H1 (cell line): ENCODE data around the gene CYTIP. TPM values are rescaled to one million over a fixed set of nuclear protein-coding genes. Genes with fewer than 3 reads are reported as not detected.

Source experiments
- CEBPB ChIP-seq: IDR thresholded peaks from 2 replicates; pipeline ENCODE4 v1.6.1; 2012; ENCODE audit warnings: low read depth, low read length
- JUND ChIP-seq: IDR thresholded peaks from 2 replicates; pipeline ENCODE4 v1.6.1; 2011; ENCODE audit warnings: mild to moderate bottlenecking, improper control_type of control experiment, low read length
- POLR2A ChIP-seq, 2 experiments: IDR thresholded peaks; 1 replicate in 1 of 2; 2 replicates in 1 of 2; pipeline ENCODE4 v1.6.1; 2011; ENCODE audit warnings: low read depth in 2 of 2, low read length in 2 of 2, mild to moderate bottlenecking in 2 of 2; ENCODE audit errors: control extremely low read depth in 1 of 2
- POU5F1 ChIP-seq: IDR thresholded peaks from 2 replicates; pipeline ENCODE4 v1.6.1; 2011; ENCODE audit warnings: low read depth, mild to moderate bottlenecking, low read length, moderate library complexity
- SIRT6 ChIP-seq: IDR thresholded peaks from one replicate; pipeline ENCODE4 v1.7.1; 2012; ENCODE audit warnings: low read length, inconsistent platforms
- SP4 ChIP-seq: IDR thresholded peaks from 2 replicates; pipeline ENCODE4 v1.6.1; 2012; ENCODE audit warnings: low read length, inconsistent platforms
- TCF12 ChIP-seq: IDR thresholded peaks from 2 replicates; pipeline ENCODE4 v1.6.1; 2011; ENCODE audit warnings: low read depth, mild to moderate bottlenecking, low read length
- polyA plus RNA-seq, 7 experiments: library from polyadenylated mRNA; depleted of rRNA in 3 of 7; stranded (reverse) in 5 of 7; unstranded in 2 of 7; fragments of >200 nt in 5 of 7; fragments of 200-250 nt in 2 of 7; gene quantifications; 1 replicate in 5 of 7; 2 replicates in 1 of 7; 4 replicates in 1 of 7; pipeline versions ENCODE4 v1.2.1 to v1.2.3, GENCODE V29; 2011 to 2013; ENCODE audit warnings: missing spikeins in 2 of 7, mixed read lengths in 2 of 7
- total RNA-seq: library from RNA; stranded (reverse); fragmentation: NEBNext Ultra II Directional; extraction: Animal tissue kit (Norgen Biotek cat#: 25700); gene quantifications from 2 replicates; pipeline ENCODE4 v1.2.1, GENCODE V29; 2021
- TF ChIP-seq, protein P1 (sequence below): fragments of 300-600 bp; sonication (generic); IDR thresholded peaks from 2 replicates; pipeline ENCODE4 v1.7.1; 2012; ENCODE audit warnings: low read length, moderate library complexity, mild to moderate bottlenecking, inconsistent platforms; ENCODE audit not compliant: insufficient replicate concordance

The CYTIP gene
- total and polyA plus RNA-seq, 2 of the 8 experiments (the other 6 are each of a cell fraction or from before 2014, with no cell fraction given) = 0.12 TPM; not detected in 1

- TF ChIP-seq POLR2A (IDR thresholded peaks at IDR 0.05; ENCODE audit: control extremely low read depth in 1 of 2, low read depth in 2 of 2, low read length in 2 of 2) = no peak
- TF ChIP-seq CEBPB = no peak
- no peak for TF ChIP-seq SP4
- TF ChIP-seq POU5F1 = no peak
- TF ChIP-seq, protein P1, sequence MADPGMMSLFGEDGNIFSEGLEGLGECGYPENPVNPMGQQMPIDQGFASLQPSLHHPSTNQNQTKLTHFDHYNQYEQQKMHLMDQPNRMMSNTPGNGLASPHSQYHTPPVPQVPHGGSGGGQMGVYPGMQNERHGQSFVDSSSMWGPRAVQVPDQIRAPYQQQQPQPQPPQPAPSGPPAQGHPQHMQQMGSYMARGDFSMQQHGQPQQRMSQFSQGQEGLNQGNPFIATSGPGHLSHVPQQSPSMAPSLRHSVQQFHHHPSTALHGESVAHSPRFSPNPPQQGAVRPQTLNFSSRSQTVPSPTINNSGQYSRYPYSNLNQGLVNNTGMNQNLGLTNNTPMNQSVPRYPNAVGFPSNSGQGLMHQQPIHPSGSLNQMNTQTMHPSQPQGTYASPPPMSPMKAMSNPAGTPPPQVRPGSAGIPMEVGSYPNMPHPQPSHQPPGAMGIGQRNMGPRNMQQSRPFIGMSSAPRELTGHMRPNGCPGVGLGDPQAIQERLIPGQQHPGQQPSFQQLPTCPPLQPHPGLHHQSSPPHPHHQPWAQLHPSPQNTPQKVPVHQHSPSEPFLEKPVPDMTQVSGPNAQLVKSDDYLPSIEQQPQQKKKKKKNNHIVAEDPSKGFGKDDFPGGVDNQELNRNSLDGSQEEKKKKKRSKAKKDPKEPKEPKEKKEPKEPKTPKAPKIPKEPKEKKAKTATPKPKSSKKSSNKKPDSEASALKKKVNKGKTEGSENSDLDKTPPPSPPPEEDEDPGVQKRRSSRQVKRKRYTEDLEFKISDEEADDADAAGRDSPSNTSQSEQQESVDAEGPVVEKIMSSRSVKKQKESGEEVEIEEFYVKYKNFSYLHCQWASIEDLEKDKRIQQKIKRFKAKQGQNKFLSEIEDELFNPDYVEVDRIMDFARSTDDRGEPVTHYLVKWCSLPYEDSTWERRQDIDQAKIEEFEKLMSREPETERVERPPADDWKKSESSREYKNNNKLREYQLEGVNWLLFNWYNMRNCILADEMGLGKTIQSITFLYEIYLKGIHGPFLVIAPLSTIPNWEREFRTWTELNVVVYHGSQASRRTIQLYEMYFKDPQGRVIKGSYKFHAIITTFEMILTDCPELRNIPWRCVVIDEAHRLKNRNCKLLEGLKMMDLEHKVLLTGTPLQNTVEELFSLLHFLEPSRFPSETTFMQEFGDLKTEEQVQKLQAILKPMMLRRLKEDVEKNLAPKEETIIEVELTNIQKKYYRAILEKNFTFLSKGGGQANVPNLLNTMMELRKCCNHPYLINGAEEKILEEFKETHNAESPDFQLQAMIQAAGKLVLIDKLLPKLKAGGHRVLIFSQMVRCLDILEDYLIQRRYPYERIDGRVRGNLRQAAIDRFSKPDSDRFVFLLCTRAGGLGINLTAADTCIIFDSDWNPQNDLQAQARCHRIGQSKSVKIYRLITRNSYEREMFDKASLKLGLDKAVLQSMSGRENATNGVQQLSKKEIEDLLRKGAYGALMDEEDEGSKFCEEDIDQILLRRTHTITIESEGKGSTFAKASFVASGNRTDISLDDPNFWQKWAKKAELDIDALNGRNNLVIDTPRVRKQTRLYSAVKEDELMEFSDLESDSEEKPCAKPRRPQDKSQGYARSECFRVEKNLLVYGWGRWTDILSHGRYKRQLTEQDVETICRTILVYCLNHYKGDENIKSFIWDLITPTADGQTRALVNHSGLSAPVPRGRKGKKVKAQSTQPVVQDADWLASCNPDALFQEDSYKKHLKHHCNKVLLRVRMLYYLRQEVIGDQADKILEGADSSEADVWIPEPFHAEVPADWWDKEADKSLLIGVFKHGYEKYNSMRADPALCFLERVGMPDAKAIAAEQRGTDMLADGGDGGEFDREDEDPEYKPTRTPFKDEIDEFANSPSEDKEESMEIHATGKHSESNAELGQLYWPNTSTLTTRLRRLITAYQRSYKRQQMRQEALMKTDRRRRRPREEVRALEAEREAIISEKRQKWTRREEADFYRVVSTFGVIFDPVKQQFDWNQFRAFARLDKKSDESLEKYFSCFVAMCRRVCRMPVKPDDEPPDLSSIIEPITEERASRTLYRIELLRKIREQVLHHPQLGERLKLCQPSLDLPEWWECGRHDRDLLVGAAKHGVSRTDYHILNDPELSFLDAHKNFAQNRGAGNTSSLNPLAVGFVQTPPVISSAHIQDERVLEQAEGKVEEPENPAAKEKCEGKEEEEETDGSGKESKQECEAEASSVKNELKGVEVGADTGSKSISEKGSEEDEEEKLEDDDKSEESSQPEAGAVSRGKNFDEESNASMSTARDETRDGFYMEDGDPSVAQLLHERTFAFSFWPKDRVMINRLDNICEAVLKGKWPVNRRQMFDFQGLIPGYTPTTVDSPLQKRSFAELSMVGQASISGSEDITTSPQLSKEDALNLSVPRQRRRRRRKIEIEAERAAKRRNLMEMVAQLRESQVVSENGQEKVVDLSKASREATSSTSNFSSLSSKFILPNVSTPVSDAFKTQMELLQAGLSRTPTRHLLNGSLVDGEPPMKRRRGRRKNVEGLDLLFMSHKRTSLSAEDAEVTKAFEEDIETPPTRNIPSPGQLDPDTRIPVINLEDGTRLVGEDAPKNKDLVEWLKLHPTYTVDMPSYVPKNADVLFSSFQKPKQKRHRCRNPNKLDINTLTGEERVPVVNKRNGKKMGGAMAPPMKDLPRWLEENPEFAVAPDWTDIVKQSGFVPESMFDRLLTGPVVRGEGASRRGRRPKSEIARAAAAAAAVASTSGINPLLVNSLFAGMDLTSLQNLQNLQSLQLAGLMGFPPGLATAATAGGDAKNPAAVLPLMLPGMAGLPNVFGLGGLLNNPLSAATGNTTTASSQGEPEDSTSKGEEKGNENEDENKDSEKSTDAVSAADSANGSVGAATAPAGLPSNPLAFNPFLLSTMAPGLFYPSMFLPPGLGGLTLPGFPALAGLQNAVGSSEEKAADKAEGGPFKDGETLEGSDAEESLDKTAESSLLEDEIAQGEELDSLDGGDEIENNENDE = no peak
- TF ChIP-seq SIRT6 = no peak
- no peak for TF ChIP-seq TCF12
- TF ChIP-seq JUND = no peak
Observed at GRCh38 chr2:157460384-157460837, 16.5 kb upstream of the CYTIP start (continued).
